Measurements from ENCODE around the gene CDK5RAP1.

DNA sequence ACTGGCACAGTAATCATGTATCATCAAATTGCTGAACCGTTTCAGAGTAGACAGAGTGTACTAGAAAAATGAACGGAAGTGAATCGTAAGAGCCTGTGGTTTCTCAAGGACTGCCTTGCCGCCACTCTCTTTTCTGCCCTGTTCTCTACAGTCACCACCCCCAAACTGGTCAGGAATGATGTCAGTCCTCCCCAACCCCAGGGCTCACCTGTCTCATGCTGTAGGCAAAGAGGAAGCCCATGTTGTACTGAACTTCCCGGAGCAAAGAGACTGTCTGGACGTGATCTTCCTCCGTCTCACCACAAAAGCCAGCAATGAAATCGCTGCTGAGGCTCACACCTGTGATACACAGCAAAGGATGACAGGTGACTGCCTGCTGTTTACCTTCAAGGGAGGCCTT, 31.0 kb downstream of the CDK5RAP1 start:
- TF ChIP-seq, protein P1, sequence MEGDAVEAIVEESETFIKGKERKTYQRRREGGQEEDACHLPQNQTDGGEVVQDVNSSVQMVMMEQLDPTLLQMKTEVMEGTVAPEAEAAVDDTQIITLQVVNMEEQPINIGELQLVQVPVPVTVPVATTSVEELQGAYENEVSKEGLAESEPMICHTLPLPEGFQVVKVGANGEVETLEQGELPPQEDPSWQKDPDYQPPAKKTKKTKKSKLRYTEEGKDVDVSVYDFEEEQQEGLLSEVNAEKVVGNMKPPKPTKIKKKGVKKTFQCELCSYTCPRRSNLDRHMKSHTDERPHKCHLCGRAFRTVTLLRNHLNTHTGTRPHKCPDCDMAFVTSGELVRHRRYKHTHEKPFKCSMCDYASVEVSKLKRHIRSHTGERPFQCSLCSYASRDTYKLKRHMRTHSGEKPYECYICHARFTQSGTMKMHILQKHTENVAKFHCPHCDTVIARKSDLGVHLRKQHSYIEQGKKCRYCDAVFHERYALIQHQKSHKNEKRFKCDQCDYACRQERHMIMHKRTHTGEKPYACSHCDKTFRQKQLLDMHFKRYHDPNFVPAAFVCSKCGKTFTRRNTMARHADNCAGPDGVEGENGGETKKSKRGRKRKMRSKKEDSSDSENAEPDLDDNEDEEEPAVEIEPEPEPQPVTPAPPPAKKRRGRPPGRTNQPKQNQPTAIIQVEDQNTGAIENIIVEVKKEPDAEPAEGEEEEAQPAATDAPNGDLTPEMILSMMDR (optimal IDR thresholded peaks at IDR 0.05 in 1 of 3, IDR thresholded peaks at IDR 0.05 in 1 of 3, conservative IDR thresholded peaks at IDR 0.05 in 1 of 3; ENCODE audit: extremely low read depth in 1 of 3, insufficient read depth in 2 of 3, low read length in 3 of 3): no peak
- no peak for TF ChIP-seq EZH2 (IDR thresholded peaks at IDR 0.05; ENCODE audit: low read length)
